Caco-2 (cell line): ENCODE measurements around the gene TNS3. TPM values are rescaled to one million over a fixed set of nuclear protein-coding genes. Genes with fewer than 3 reads are reported as not detected.

ENCODE experiments used
- BruUV-seq: library from RNA; stranded (reverse); fragments of 400-500 nt; replicated peaks from 2 replicates; lab custom pipeline; 2021; lab: Mats Ljungman, UMichigan
- CTCF ChIA-PET: fragments of 300-600 bp; sonication (Branson Sonifier 250); formaldehyde crosslinking; loops from one replicate; lab custom pipeline; 2022; ENCODE audit warnings: antibody characterized with exemption; lab: Charles Lee
- POLR2A ChIA-PET: fragments of 300-600 bp; sonication (Branson Sonifier 250); formaldehyde crosslinking; loops from one replicate; lab custom pipeline; 2022; ENCODE audit warnings: antibody characterized with exemption; lab: Charles Lee
- DNase-seq, 2 experiments: peaks; one replicate each; pipeline versions ENCODE4 v3.0.0 to v3.0.0-alpha.2; 2020 to 2022
- H3K27me3 ChIP-seq: replicated peaks from 2 replicates; pipeline ENCODE4 v1.6.0; 2011; ENCODE audit warnings: low read length; ENCODE audit not compliant: control insufficient read depth, insufficient read depth
- H3K36me3 ChIP-seq: 2 replicates; pipeline ENCODE4 v1.5.1; 2011; ENCODE audit warnings: low read length; ENCODE audit not compliant: control insufficient read depth, insufficient read depth
- H3K4me1 ChIP-seq: fragments of 250-450 bp; sonication (Bioruptor Pico); 2 replicates; pipeline ENCODE4 v1.5.1; 2020; ENCODE audit warnings: mild to moderate bottlenecking
- H3K4me3 ChIP-seq: 2 replicates; pipeline ENCODE4 v1.5.1; 2011; ENCODE audit warnings: low read depth, mild to moderate bottlenecking, control low read depth, low read length
- H3K9me3 ChIP-seq: fragments of 250-450 bp; sonication (Bioruptor Pico); 2 replicates; pipeline ENCODE4 v1.5.1; 2020; ENCODE audit warnings: mild to moderate bottlenecking, moderate library complexity
- H3K27ac Mint-ChIP-seq: one replicate; pipeline ENCODE4 v1.8.0; 2022; ENCODE audit warnings: mixed read lengths; ENCODE audit not compliant: unreplicated experiment
- H3K27me3 Mint-ChIP-seq: one replicate; pipeline ENCODE4 v1.8.0; 2022; ENCODE audit warnings: mixed read lengths; ENCODE audit not compliant: insufficient read depth, unreplicated experiment
- H3K36me3 Mint-ChIP-seq: one replicate; pipeline ENCODE4 v1.8.0; 2022; ENCODE audit warnings: mild to moderate bottlenecking, mixed read lengths; ENCODE audit not compliant: insufficient read depth, unreplicated experiment
- H3K4me1 Mint-ChIP-seq: one replicate; pipeline ENCODE4 v1.8.0; 2022; ENCODE audit warnings: low read depth, mixed read lengths; ENCODE audit not compliant: unreplicated experiment
- H3K4me3 Mint-ChIP-seq: one replicate; pipeline ENCODE4 v1.8.0; 2022; ENCODE audit warnings: mild to moderate bottlenecking, moderate library complexity, mixed read lengths; ENCODE audit not compliant: unreplicated experiment
- H3K9me3 Mint-ChIP-seq: one replicate; pipeline ENCODE4 v1.8.0; 2022; ENCODE audit warnings: mixed read lengths; ENCODE audit not compliant: unreplicated experiment
- CTCF ChIP-seq, 2 experiments: fragments of 200-600 bp in 1 of 2; IDR thresholded peaks; 1 replicate in 1 of 2; 2 replicates in 1 of 2; pipeline versions ENCODE4 v1.5.1 to v1.8.0; 2011 to 2022; ENCODE audit warnings: antibody characterized with exemption in 1 of 2, control low read depth in 1 of 2, inconsistent platforms in 1 of 2, low read depth in 1 of 2, low read length in 1 of 2, mild to moderate bottlenecking in 1 of 2, moderate library complexity in 1 of 2; ENCODE audit not compliant: insufficient read depth in 1 of 2, severe bottlenecking in 1 of 2, unreplicated experiment in 1 of 2
- intact Hi-C: fragments of 100-400 bp; cut with micrococcal nuclease; formaldehyde crosslinking; loops from one replicate; pipeline ENCODE4 v1.10.0; 2022; ENCODE audit not compliant: unreplicated experiment
- total RNA-seq: library from RNA; stranded (reverse); gene quantifications from 2 replicates; pipeline ENCODE4 v1.2.3, GENCODE V29; 2022

TNS3 gene
- total RNA-seq, 1 experiment from 2014 or later = 263 TPM

DNA sequence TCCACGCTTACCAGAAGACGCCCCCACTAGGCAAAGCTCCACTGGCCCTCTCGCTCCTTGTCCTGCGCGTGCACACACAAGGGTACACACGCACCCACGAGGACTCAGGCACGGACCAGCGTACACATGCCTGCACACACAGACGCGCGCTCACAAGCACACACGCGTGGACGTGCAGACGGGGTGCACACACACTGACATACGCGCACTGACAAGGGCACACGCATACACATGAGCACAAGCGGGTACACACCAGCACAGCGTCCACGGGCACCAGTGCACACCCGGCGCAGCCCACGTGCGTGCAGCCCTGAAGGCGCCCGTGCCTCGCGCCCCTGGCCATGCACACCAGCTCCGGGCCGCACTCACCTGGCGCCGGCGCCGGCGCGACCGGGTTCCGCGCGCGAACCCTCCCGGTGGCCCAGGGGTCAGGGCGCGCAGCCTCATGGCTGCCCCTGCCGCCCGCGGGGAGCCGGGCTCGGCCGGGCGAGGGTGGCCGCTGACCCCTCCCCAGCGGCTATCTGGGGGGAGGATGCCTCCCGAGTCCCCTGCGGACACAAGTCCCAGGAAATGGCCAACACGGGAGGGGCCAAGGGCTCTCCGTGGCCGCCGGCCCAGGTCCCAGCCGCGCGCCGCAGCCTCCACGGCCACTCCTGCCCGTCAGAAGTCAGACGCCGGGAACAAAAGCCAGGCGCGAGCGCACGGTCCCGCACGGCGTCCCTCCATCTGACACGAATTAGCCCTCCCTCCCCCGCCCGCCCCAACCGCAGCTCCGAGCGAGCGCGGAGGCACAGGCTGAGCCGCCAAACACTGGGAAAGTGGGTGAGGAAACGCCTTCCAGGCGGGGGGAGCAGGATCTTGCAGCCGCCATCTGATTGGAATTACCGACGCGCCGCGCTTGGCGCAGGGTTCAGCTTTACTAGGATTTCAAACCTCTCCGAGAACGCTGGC is 45.0 kb downstream of the TNS3 start:
- peak overlapping the region; percentile 55 for H3K4me3 Mint-ChIP-seq
- CTCF ChIA-PET = no interaction called here
- Histone ChIP-seq H3K4me1 (peaks cover 78% of the 10 kb centered on the region), H3K4me3 (no peak overlapping the region), H3K36me3 (peaks cover 2% of the 10 kb centered on the region), H3K9me3 (peaks cover 7% of the 10 kb centered on the region; the same call in 1 of the 2 replicates), H3K27me3 (no peaks in the 10 kb centered on the region)
- peaks cover 89% of the 10 kb centered on the region for H3K36me3 Mint-ChIP-seq
- TF ChIP-seq CTCF (IDR thresholded peaks at IDR 0.05; ENCODE audit: insufficient read depth in 1 of 2, low read depth in 1 of 2, low read length in 1 of 2, severe bottlenecking in 1 of 2, unreplicated experiment in 1 of 2) = no peak
- H3K9me3 Mint-ChIP-seq = no peaks in the 10 kb centered on the region
- POLR2A ChIA-PET = no interaction called here
- intact Hi-C loops = loop anchor here (5.0 kb wide), 1 partner anchor 280 kb away; no protein-coding TSS in a partner anchor
- BruUV-seq = no TSS peak
- no peak for DNase-seq
- H3K27me3 Mint-ChIP-seq = no peaks in the 10 kb centered on the region
- H3K4me1 Mint-ChIP-seq = peaks cover 54% of the 10 kb centered on the region
- H3K27ac Mint-ChIP-seq = peak overlapping the region; percentile 75

GRCh38 chr7:47535704-47536628 is 45.9 kb downstream of the TNS3 start:
- TF ChIP-seq CTCF (IDR thresholded peaks at IDR 0.05; ENCODE audit: insufficient read depth in 1 of 2, low read depth in 1 of 2, low read length in 1 of 2, severe bottlenecking in 1 of 2, unreplicated experiment in 1 of 2) = no peak
- ChIA-PET CTCF (no interaction called here), POLR2A (interaction anchor here (0.6 kb wide), 1 partner anchor 20 kb away, joined by 3 read pairs; no protein-coding TSS in a partner anchor)
- Histone ChIP-seq H3K36me3 (peaks cover 2% of the 10 kb centered on the region), H3K27me3 (no peaks in the 10 kb centered on the region), H3K4me1 (peaks cover 69% of the 10 kb centered on the region), H3K9me3 (peaks cover 7% of the 10 kb centered on the region; the same call in 1 of the 2 replicates), H3K4me3 (no peak overlapping the region)
- no TSS peak for BruUV-seq
- DNase-seq = no peak
- intact Hi-C loops = loop anchor here (1.0 to 5.0 kb wide), 2 partner anchors 24 to 281 kb away; no protein-coding TSS in a partner anchor
- no peaks in the 10 kb centered on the region for H3K27me3 Mint-ChIP-seq
- H3K36me3 Mint-ChIP-seq = peaks cover 79% of the 10 kb centered on the region
- peak overlapping the region; percentile 55 for H3K4me3 Mint-ChIP-seq
- H3K4me1 Mint-ChIP-seq = peaks cover 44% of the 10 kb centered on the region
- H3K27ac Mint-ChIP-seq = peak overlapping the region; percentile 75
- H3K9me3 Mint-ChIP-seq = no peaks in the 10 kb centered on the region
